ENCODE measurements around the gene P2RX5.
"Not testable (repeated sequence)": the region's sequence is repeated elsewhere in the genome, so short reads cannot be mapped to it uniquely, and the experiment has no call there.

Gene P2RX5

GRCh38 chr17:3730881-3731429 lies 35.0 kb upstream of the P2RX5 start:
- no peaks in the 10 kb centered on the region for H3K27me3 ChIP-seq (ENCODE audit: control insufficient read depth, insufficient read depth, low read length, poor library complexity, severe bottlenecking)
- no peak overlapping the region for H3K4me3 ChIP-seq (ENCODE audit: insufficient read depth, low read depth, low read length)
- peak overlapping the region; percentile 0 for H3K27ac ChIP-seq (ENCODE audit: insufficient read depth, low read depth, low read length, poor library complexity, severe bottlenecking)
- WGBS, 2 experiments, result 37 to 46% methylated on average over 9 of the region's 9 CpGs
- H3K36me3 ChIP-seq (ENCODE audit: control insufficient read depth, insufficient read depth, low read length), result no peaks in the 10 kb centered on the region
- H3K4me1 ChIP-seq (ENCODE audit: control insufficient read depth, insufficient read depth, low read length), result peaks cover 3% of the 10 kb centered on the region
- H3K9me3 ChIP-seq (ENCODE audit: control insufficient read depth, low read length), result no peaks in the 10 kb centered on the region

GRCh38 chr17:3729881-3730280 lies 33.9 kb upstream of the P2RX5 start:
- H3K36me3 ChIP-seq (ENCODE audit: control insufficient read depth, insufficient read depth, low read length), result no peaks in the 10 kb centered on the region
- 84% methylated on average over 6 of the region's 6 CpGs for WGBS, 2 experiments
- H3K27me3 ChIP-seq (ENCODE audit: control insufficient read depth, insufficient read depth, low read length, poor library complexity, severe bottlenecking), result no peaks in the 10 kb centered on the region
- H3K9me3 ChIP-seq (ENCODE audit: control insufficient read depth, low read length), result no peaks in the 10 kb centered on the region
- H3K27ac ChIP-seq (ENCODE audit: insufficient read depth, low read depth, low read length, poor library complexity, severe bottlenecking), result no peak overlapping the region
- no peak overlapping the region for H3K4me3 ChIP-seq (ENCODE audit: insufficient read depth, low read depth, low read length)
- H3K4me1 ChIP-seq (ENCODE audit: control insufficient read depth, insufficient read depth, low read length), result peaks cover 7% of the 10 kb centered on the region

- WGBS, 2 experiments, result 93 to 96% methylated on average over 3 of the region's 3 CpGs
- H3K36me3 ChIP-seq (ENCODE audit: control insufficient read depth, insufficient read depth, low read length); H3K27me3 ChIP-seq (ENCODE audit: control insufficient read depth, insufficient read depth, low read length, poor library complexity, severe bottlenecking); H3K9me3 ChIP-seq (ENCODE audit: control insufficient read depth, low read length); H3K27ac ChIP-seq (ENCODE audit: insufficient read depth, low read depth, low read length, poor library complexity, severe bottlenecking); H3K4me3 ChIP-seq (ENCODE audit: insufficient read depth, low read depth, low read length): not testable (repeated sequence)
- peaks cover 10% of the 10 kb centered on the region for H3K4me1 ChIP-seq (ENCODE audit: control insufficient read depth, insufficient read depth, low read length)
Measured at GRCh38 chr17:3728099-3728498, 32.1 kb upstream of the P2RX5 start.

- Histone ChIP-seq H3K27ac (ENCODE audit: insufficient read depth, low read depth, low read length, poor library complexity, severe bottlenecking) (no peak overlapping the region), H3K4me3 (ENCODE audit: insufficient read depth, low read depth, low read length) (no peak overlapping the region), H3K27me3 (ENCODE audit: control insufficient read depth, insufficient read depth, low read length, poor library complexity, severe bottlenecking) (no peaks in the 10 kb centered on the region), H3K9me3 (ENCODE audit: control insufficient read depth, low read length) (no peaks in the 10 kb centered on the region), H3K36me3 (ENCODE audit: control insufficient read depth, insufficient read depth, low read length) (no peaks in the 10 kb centered on the region), H3K4me1 (ENCODE audit: control insufficient read depth, insufficient read depth, low read length) (peaks cover 10% of the 10 kb centered on the region)
- 84 to 85% methylated on average over 2 of the region's 2 CpGs for WGBS, 2 experiments
Measured at GRCh38 chr17:3727041-3727440, 31.1 kb upstream of the P2RX5 start.

- Histone ChIP-seq H3K4me1 (ENCODE audit: control insufficient read depth, insufficient read depth, low read length) (peaks cover 7% of the 10 kb centered on the region), H3K36me3 (ENCODE audit: control insufficient read depth, insufficient read depth, low read length) (peaks cover 7% of the 10 kb centered on the region), H3K27me3 (ENCODE audit: control insufficient read depth, insufficient read depth, low read length, poor library complexity, severe bottlenecking) (no peaks in the 10 kb centered on the region), H3K27ac (ENCODE audit: insufficient read depth, low read depth, low read length, poor library complexity, severe bottlenecking) (no peak overlapping the region), H3K4me3 (ENCODE audit: insufficient read depth, low read depth, low read length) (peak overlapping the region; percentile 54), H3K9me3 (ENCODE audit: control insufficient read depth, low read length) (no peaks in the 10 kb centered on the region)
- WGBS, 2 experiments, result 21% methylated on average over 27 of the region's 27 CpGs
Measured at GRCh38 chr17:3724378-3725077, 28.6 kb upstream of the P2RX5 start.

- no peak within 1 kb of the TSS for H3K27ac ChIP-seq (ENCODE audit: insufficient read depth, low read depth, low read length, poor library complexity, severe bottlenecking)
Measured at GRCh38 chr17:3723556-3724377, 27.8 kb upstream of the P2RX5 start, which contains the start of gene HASPIN. HASPIN (plus strand) TSS chr17:3723903; CDS start chr17:3723936, 33 bp downstream.

GRCh38 chr17:3723188-3723555 lies 27.2 kb upstream of the P2RX5 start:
- Histone ChIP-seq H3K9me3 (ENCODE audit: control insufficient read depth, low read length) (no peaks in the 10 kb centered on the region), H3K4me3 (ENCODE audit: insufficient read depth, low read depth, low read length) (peak overlapping the region; percentile 54), H3K4me1 (ENCODE audit: control insufficient read depth, insufficient read depth, low read length) (peaks cover 7% of the 10 kb centered on the region), H3K27ac (ENCODE audit: insufficient read depth, low read depth, low read length, poor library complexity, severe bottlenecking) (no peak overlapping the region), H3K36me3 (ENCODE audit: control insufficient read depth, insufficient read depth, low read length) (peaks cover 7% of the 10 kb centered on the region), H3K27me3 (ENCODE audit: control insufficient read depth, insufficient read depth, low read length, poor library complexity, severe bottlenecking) (no peaks in the 10 kb centered on the region)
- whole genome bisulfite sequencing, 2 experiments, result 11 to 14% methylated on average over 13 of the region's 13 CpGs

More at GRCh38 chr17:3723556-3724377, 27.8 kb upstream of the P2RX5 start, which contains the start of gene HASPIN:
- 0% methylated on average over 98 of the region's 98 CpGs for WGBS, 2 experiments
- no peaks in the 10 kb centered on the region for H3K9me3 ChIP-seq (ENCODE audit: control insufficient read depth, low read length)
- H3K36me3 ChIP-seq (ENCODE audit: control insufficient read depth, insufficient read depth, low read length), result peaks cover 7% of the 10 kb centered on the region
- no peaks in the 10 kb centered on the region for H3K27me3 ChIP-seq (ENCODE audit: control insufficient read depth, insufficient read depth, low read length, poor library complexity, severe bottlenecking)
- H3K4me1 ChIP-seq (ENCODE audit: control insufficient read depth, insufficient read depth, low read length), result peaks cover 7% of the 10 kb centered on the region
- peak within 1 kb of the TSS; percentile 54 for H3K4me3 ChIP-seq (ENCODE audit: insufficient read depth, low read depth, low read length)

GRCh38 chr17:3722716-3723115 lies 26.8 kb upstream of the P2RX5 start:
- WGBS, 2 experiments, result 76 to 77% methylated on average over 6 of the region's 6 CpGs
- Histone ChIP-seq H3K27ac (ENCODE audit: insufficient read depth, low read depth, low read length, poor library complexity, severe bottlenecking) (no peak overlapping the region), H3K36me3 (ENCODE audit: control insufficient read depth, insufficient read depth, low read length) (peaks cover 7% of the 10 kb centered on the region), H3K27me3 (ENCODE audit: control insufficient read depth, insufficient read depth, low read length, poor library complexity, severe bottlenecking) (no peaks in the 10 kb centered on the region), H3K4me3 (ENCODE audit: insufficient read depth, low read depth, low read length) (peak overlapping the region; percentile 54), H3K9me3 (ENCODE audit: control insufficient read depth, low read length) (no peaks in the 10 kb centered on the region), H3K4me1 (ENCODE audit: control insufficient read depth, insufficient read depth, low read length) (peaks cover 7% of the 10 kb centered on the region)

GRCh38 chr17:3719265-3719664 lies 23.3 kb upstream of the P2RX5 start:
- Histone ChIP-seq H3K4me1 (ENCODE audit: control insufficient read depth, insufficient read depth, low read length) (no peaks in the 10 kb centered on the region), H3K27me3 (ENCODE audit: control insufficient read depth, insufficient read depth, low read length, poor library complexity, severe bottlenecking) (no peaks in the 10 kb centered on the region), H3K4me3 (ENCODE audit: insufficient read depth, low read depth, low read length) (no peak overlapping the region), H3K9me3 (ENCODE audit: control insufficient read depth, low read length) (no peaks in the 10 kb centered on the region), H3K27ac (ENCODE audit: insufficient read depth, low read depth, low read length, poor library complexity, severe bottlenecking) (no peak overlapping the region), H3K36me3 (ENCODE audit: control insufficient read depth, insufficient read depth, low read length) (peaks cover 21% of the 10 kb centered on the region)

GRCh38 chr17:3718201-3718600 lies 22.2 kb upstream of the P2RX5 start:
- 95% methylated on average over 4 of the region's 4 CpGs for WGBS, 2 experiments
- H3K27me3 ChIP-seq (ENCODE audit: control insufficient read depth, insufficient read depth, low read length, poor library complexity, severe bottlenecking), result no peaks in the 10 kb centered on the region

More at GRCh38 chr17:3718201-3718600, 22.2 kb upstream of the P2RX5 start:
- Histone ChIP-seq H3K4me3 (ENCODE audit: insufficient read depth, low read depth, low read length) (no peak overlapping the region), H3K36me3 (ENCODE audit: control insufficient read depth, insufficient read depth, low read length) (peaks cover 21% of the 10 kb centered on the region), H3K9me3 (ENCODE audit: control insufficient read depth, low read length) (no peaks in the 10 kb centered on the region), H3K27ac (ENCODE audit: insufficient read depth, low read depth, low read length, poor library complexity, severe bottlenecking) (no peak overlapping the region), H3K4me1 (ENCODE audit: control insufficient read depth, insufficient read depth, low read length) (no peaks in the 10 kb centered on the region)

All from ectodermal cell (in vitro differentiated cells).